ENCODE data around the gene KIAA0753. TPM values are rescaled to one million over a fixed set of nuclear protein-coding genes. Genes with fewer than 3 reads are reported as not detected.

KIAA0753 gene
- total RNA-seq, 4 donors from 2014 or later, result 3.0 to 6.3 (median 3.6) TPM

GRCh38 chr17:6583411-6583810, 57.1 kb downstream of the KIAA0753 start:
- intact Hi-C loops (cut with DNase I; ENCODE audit: low total_unique reads), result no loop called here

GRCh38 chr17:6580625-6581024, 59.9 kb downstream of the KIAA0753 start:
- intact Hi-C loops (cut with DNase I; ENCODE audit: low total_unique reads) (no loop called here), in situ Hi-C loops (cut with MboI; ENCODE audit: low sequenced_read_pairs in 4 of 4) (loop anchor here in 1 of 4 donors (25.0 kb wide), 1 partner anchor 118 kb away; no protein-coding TSS in a partner anchor)
- Histone ChIP-seq H3K4me1 (peaks cover 0 to 3% of the 10 kb centered on the region in 2 donors), H3K36me3 (peaks cover 0 to 23% of the 10 kb centered on the region in 2 donors), H3K9me3 (no peaks in the 10 kb centered on the region), H3K27me3 (no peaks in the 10 kb centered on the region), H3K27ac (no peak overlapping the region), H3K4me3 (no peak overlapping the region)
- TF ChIP-seq CTCF (IDR thresholded peaks at IDR 0.05 in 4 of 5, conservative IDR thresholded peaks at IDR 0.05 in 1 of 5), result no peak
- ATAC-seq (no peak), DNase-seq (no peak)

More at GRCh38 chr17:6583411-6583810, 57.1 kb downstream of the KIAA0753 start:
- ATAC-seq (no peak), DNase-seq (no peak)
- Histone ChIP-seq H3K36me3 (peaks cover 0 to 41% of the 10 kb centered on the region in 2 donors), H3K4me3 (no peak overlapping the region), H3K27ac (no peak overlapping the region), H3K4me1 (no peaks in the 10 kb centered on the region), H3K27me3 (no peaks in the 10 kb centered on the region), H3K9me3 (no peaks in the 10 kb centered on the region)
- TF ChIP-seq POLR2A (IDR thresholded peaks at IDR 0.05) (no peak), CTCF (IDR thresholded peaks at IDR 0.05 in 4 of 5, conservative IDR thresholded peaks at IDR 0.05 in 1 of 5) (no peak)
- in situ Hi-C loops (cut with MboI; ENCODE audit: low sequenced_read_pairs in 4 of 4), result loop anchor here in 1 of 4 donors (25.0 kb wide), 1 partner anchor 121 kb away; no protein-coding TSS in a partner anchor

- Histone ChIP-seq H3K4me3 (no peak overlapping the region), H3K27ac (no peak overlapping the region), H3K4me1 (peaks cover 0 to 4% of the 10 kb centered on the region in 2 donors), H3K27me3 (no peaks in the 10 kb centered on the region), H3K9me3 (no peaks in the 10 kb centered on the region), H3K36me3 (peaks cover 0 to 8% of the 10 kb centered on the region in 2 donors)
- intact Hi-C loops (cut with DNase I; ENCODE audit: low total_unique reads) (no loop called here), in situ Hi-C loops (cut with MboI; ENCODE audit: low sequenced_read_pairs in 4 of 4) (loop anchor here in 1 of 4 donors (25.0 kb wide), 1 partner anchor 116 kb away; no protein-coding TSS in a partner anchor)
- TF ChIP-seq CTCF (IDR thresholded peaks at IDR 0.05 in 4 of 5, conservative IDR thresholded peaks at IDR 0.05 in 1 of 5), result no peak
- no peak for TF ChIP-seq POLR2A (IDR thresholded peaks at IDR 0.05)
- no peak for ATAC-seq
- no peak for DNase-seq
Observed at GRCh38 chr17:6578491-6578890, 62.0 kb downstream of the KIAA0753 start.

- H3K9me3 ChIP-seq, result no peaks in the 10 kb centered on the region
- peaks cover 0 to 4% of the 10 kb centered on the region in 2 donors for H3K4me1 ChIP-seq
- H3K27me3 ChIP-seq, result no peaks in the 10 kb centered on the region
- ATAC-seq (no peak), DNase-seq (no peak)
- no peak overlapping the region for H3K27ac ChIP-seq
- TF ChIP-seq POLR2A (IDR thresholded peaks at IDR 0.05) (no peak), CTCF (IDR thresholded peaks at IDR 0.05 in 4 of 5, conservative IDR thresholded peaks at IDR 0.05 in 1 of 5) (no peak)
- in situ Hi-C loops (cut with MboI; ENCODE audit: low sequenced_read_pairs in 4 of 4), result loop anchor here in 1 of 4 donors (25.0 kb wide), 1 partner anchor 115 kb away; no protein-coding TSS in a partner anchor
- H3K36me3 ChIP-seq, result peaks cover 0 to 8% of the 10 kb centered on the region in 2 donors
- intact Hi-C loops (cut with DNase I; ENCODE audit: low total_unique reads), result no loop called here
- no peak overlapping the region for H3K4me3 ChIP-seq
Observed at GRCh38 chr17:6577686-6578263, 62.7 kb downstream of the KIAA0753 start.
